ENCODE data around the gene ESYT3.

ESYT3 gene

DNA sequence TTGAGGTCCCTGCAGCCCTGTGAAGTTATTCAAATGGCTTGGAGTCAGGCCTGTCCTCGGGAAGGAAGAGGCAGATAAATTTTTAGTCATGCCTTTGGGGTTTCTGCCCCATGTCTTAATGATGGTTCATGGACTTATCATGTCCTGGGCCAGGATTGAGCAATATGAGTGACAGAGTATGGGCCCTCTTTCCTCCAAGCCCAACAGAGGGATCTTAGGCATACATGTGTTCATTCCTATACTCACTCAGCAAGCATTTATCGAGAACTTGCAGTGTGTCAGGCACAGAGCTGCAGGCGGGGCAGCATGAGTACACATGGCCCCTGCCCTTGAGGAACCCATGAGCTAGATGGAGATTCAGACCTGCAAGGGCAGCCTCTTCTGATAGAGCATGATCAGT, 6.2 kb downstream of the ESYT3 start:
- in situ Hi-C loops (cut with MboI; ENCODE audit: low sequenced_read_pairs, unreplicated experiment), result no loop called here
- TF ChIP-seq, protein P1, sequence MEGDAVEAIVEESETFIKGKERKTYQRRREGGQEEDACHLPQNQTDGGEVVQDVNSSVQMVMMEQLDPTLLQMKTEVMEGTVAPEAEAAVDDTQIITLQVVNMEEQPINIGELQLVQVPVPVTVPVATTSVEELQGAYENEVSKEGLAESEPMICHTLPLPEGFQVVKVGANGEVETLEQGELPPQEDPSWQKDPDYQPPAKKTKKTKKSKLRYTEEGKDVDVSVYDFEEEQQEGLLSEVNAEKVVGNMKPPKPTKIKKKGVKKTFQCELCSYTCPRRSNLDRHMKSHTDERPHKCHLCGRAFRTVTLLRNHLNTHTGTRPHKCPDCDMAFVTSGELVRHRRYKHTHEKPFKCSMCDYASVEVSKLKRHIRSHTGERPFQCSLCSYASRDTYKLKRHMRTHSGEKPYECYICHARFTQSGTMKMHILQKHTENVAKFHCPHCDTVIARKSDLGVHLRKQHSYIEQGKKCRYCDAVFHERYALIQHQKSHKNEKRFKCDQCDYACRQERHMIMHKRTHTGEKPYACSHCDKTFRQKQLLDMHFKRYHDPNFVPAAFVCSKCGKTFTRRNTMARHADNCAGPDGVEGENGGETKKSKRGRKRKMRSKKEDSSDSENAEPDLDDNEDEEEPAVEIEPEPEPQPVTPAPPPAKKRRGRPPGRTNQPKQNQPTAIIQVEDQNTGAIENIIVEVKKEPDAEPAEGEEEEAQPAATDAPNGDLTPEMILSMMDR (IDR thresholded peaks at IDR 0.05; ENCODE audit: borderline replicate concordance, control extremely low read depth, extremely low read depth, insufficient read depth, missing control alignments), result no peak
- no peak for DNase-seq (ENCODE audit: low spot score)

- in situ Hi-C loops (cut with MboI; ENCODE audit: low sequenced_read_pairs, unreplicated experiment), result no loop called here
- TF ChIP-seq, protein P1 (IDR thresholded peaks at IDR 0.05; ENCODE audit: borderline replicate concordance, control extremely low read depth, extremely low read depth, insufficient read depth, missing control alignments), result no peak
- no peak for DNase-seq (ENCODE audit: low spot score)
Measured at GRCh38 chr3:138441256-138441655, 6.8 kb downstream of the ESYT3 start.

DNA sequence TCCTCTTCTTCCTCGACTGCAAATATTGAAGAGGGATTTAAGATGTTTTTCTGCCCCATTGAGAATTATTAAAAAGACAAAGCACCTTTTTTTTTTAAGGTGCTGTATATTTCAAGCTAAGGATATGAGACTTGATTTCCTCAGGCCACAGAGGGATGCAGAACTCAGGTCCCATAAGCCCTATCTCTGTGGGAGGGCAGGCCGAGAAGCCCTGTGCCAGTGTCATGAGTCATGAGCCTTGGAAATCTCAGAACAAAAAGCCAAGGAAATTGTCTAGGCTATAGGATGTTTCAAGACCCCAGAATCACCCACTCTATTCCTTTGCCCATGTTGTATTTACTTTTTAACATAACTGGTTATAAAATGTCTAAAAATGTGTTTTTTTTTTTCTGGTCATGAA, 7.3 kb downstream of the ESYT3 start:
- TF ChIP-seq, protein P1 (IDR thresholded peaks at IDR 0.05; ENCODE audit: borderline replicate concordance, control extremely low read depth, extremely low read depth, insufficient read depth, missing control alignments), result no peak
- in situ Hi-C loops (cut with MboI; ENCODE audit: low sequenced_read_pairs, unreplicated experiment), result no loop called here
- no peak for DNase-seq (ENCODE audit: low spot score)

DNA sequence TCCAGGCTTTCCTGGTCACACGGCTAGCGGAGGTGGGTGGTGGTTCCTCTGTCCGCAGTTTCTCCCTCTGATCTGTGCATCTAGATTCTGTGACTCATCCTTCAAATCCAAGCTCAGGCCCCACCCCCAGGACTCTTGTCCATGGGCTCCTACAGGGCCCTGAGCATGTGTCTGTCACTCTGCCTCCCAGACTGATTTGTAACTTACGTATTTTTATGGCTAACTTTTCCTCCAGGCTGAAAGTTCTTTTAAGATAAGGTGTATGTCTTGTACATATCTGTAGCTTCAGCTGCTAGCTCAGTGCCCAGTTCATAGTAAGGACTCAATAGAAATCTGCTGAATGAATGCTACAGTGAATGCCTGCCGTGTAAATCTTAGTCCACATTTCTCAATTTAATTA, 8.0 kb downstream of the ESYT3 start:
- TF ChIP-seq, protein P1 (IDR thresholded peaks at IDR 0.05; ENCODE audit: borderline replicate concordance, control extremely low read depth, extremely low read depth, insufficient read depth, missing control alignments), result no peak
- no peak for DNase-seq (ENCODE audit: low spot score)
- in situ Hi-C loops (cut with MboI; ENCODE audit: low sequenced_read_pairs, unreplicated experiment), result no loop called here

GRCh38 chr3:138443091-138443490, 8.7 kb downstream of the ESYT3 start:
- in situ Hi-C loops (cut with MboI; ENCODE audit: low sequenced_read_pairs, unreplicated experiment), result no loop called here
- TF ChIP-seq, protein P1 (IDR thresholded peaks at IDR 0.05; ENCODE audit: borderline replicate concordance, control extremely low read depth, extremely low read depth, insufficient read depth, missing control alignments), result no peak
- no peak for DNase-seq (ENCODE audit: low spot score)

DNA sequence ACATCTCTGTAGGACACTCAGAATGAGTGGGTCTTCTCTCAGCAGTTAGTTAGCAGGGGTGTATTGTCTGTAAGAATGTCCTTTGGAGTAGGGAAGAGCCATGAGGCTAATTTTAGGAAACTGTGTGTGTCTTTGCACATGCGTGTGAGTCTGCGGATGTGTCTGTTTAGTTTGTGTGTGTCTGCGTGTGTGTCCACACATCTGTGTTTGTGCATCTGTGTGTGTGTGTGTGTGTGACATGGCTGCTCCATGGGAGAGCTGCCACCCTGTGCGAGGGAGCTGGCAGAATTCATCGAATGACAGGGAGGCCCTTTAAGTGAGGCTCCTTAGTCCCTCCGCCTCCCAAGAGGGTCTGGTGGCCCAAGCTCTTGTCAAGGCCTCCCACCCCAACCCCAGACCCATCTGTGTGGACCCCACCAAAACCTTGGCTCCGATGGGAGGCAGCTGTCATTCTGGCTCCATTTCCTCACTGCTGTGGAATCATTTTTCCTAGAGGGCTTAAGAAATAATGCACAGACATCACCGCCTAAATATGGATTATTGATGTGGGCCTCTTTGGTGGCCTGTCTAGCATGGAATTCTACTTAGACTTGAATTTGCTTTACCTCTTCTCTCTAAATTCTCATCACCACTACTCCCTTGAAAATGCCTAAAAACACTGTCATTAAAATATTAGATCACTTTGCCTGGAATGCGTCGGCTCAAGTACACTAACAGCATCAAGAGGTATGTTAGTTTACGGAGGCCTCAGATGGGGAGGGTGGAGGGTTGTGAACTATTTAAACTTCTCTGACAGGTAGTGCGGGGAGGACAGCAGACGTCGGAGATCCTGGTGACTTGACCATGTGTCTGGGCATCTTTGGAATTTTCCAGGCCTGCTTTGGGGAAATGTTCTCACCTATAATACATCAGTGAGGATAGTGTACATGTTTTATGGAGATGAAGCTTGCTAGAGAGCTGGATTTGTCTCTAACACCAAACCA, 9.4 kb downstream of the ESYT3 start:
- TF ChIP-seq, protein P1 (IDR thresholded peaks at IDR 0.05; ENCODE audit: borderline replicate concordance, control extremely low read depth, extremely low read depth, insufficient read depth, missing control alignments), result no peak
- in situ Hi-C loops (cut with MboI; ENCODE audit: low sequenced_read_pairs, unreplicated experiment), result no loop called here
- no peak for DNase-seq (ENCODE audit: low spot score)
